ENCODE results near the gene ASPM.

- TF ChIP-seq ZNF274 (IDR thresholded peaks at IDR 0.05; ENCODE audit: low read depth, low read length) (no peak), YY1 (IDR thresholded peaks at IDR 0.05; ENCODE audit: insufficient read depth, insufficient read length) (no peak), SUZ12 (IDR thresholded peaks at IDR 0.05; ENCODE audit: extremely low read depth, insufficient read depth, insufficient read length) (no peak)
Observed at GRCh38 chr1:197174818-197175217, 28.3 kb upstream of the ASPM start.
